GM18511 (cell line): ENCODE results near the gene FOXP1.

Experiments used
- ATAC-seq: cut with Tn5 transposase; IDR thresholded peaks from one replicate; pipeline ENCODE4 v1.9.1; 2021; ENCODE audit warnings: mild to moderate bottlenecking, moderate library complexity; ENCODE audit not compliant: unreplicated experiment

FOXP1 gene

DNA sequence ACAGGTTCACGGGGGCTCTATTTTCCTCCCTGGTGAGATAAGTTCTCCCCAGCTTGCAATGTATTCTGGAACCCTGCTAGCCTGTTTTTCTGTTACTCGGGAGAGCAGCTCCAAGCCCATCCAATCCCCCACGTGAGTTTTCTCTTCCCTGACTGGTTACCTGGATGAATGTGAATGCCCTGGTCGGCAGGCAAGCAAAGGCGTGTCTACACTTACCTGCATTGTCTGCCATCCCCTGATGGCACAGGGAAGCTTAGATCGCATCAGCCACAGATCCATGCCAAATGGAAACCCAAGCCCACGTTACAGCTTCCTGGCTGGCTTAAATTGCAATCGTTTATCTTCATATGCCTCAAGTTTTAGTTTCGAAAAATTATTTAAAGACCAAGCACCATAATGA is 149.9 kb downstream of the FOXP1 start:
- ATAC-seq, result no peak

DNA sequence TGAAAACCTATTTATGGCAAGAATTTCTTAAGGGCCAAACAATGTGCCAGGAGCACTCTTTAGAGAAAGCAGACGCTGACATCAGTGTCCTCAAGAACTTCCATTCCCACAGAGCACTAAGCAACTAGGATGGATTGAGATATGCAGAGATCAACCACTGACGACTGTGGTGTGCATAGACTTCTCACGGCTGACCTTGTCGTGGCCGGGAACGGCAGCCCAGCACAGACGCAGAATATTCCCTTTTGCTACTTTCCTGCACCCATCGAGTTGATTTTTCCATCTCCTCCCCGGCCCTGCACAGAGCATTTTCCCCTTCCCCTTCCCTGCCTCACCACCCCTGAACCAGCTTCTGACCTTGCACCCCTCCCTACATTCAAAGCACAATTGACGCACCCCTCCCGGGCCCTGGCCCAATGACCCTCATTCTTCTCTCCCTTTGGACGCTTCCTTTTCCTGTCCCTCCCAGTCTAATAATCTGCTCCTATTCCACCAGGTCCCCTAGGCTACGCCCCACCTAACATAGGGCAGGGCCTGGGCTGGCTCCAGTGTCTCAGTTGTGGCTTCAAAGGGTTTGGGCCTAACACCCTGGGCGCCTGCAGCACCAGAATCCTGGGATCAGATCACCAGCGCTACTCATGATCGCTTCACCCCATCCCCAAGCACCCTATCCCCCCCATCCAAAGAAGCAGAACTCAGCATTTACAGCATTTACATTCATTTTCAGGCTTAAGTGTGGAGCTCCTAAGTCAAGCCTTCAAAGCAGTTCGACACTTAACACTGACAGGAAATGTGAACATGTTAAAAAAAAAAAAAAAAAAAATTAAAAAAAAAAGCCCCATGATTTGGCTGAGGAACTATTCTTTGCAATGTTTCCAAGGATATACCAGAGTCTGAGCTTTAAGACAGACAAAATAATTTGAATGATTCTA is 151.2 kb downstream of the FOXP1 start:
- ATAC-seq, result no peak

DNA sequence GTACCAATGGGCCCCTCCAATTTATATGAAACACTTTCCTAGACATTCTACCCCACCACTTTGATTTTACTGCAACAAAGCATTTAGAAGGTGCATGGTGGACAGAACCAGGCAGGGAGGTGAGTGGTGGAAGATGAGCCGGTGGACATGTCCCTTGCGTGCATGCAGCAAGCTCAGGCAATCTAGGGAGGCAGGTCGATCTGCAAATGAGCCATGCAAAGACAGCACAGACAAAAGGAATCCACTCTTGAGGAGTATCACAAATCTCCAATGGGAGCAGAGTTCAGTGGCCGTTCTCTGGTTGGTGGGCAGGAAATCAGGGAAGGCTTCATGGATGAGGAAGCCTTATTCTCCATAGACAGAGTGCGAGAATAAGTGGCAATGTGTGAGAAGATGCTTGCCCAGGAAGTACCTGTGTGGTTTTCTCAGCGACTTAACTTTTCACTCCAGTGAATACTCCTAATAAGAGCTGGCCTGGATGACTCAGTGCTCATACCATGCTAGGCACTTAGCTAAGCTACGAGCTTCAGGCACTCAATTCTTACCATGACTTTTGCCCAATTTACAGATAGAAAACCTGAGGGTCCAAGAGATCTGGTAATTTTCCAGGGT is 152.5 kb downstream of the FOXP1 start:
- no peak for ATAC-seq

DNA sequence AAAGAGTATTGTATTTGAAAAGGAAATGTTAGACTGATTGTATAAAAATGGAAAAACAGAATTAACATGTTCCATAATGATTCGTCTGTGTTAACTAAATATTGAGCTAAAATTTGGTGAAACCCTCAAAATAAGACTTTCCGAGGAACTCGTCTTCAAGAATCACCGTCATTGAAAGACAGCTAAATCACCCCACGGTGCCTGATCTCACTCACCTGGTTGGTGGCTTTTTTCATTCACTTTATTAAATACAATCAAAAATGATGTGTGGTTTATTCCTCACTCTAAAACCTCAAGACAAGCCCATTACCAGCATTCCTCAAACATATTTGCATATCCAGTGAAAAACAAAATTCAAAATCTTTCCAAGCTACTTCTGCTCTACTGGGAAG is 153.9 kb downstream of the FOXP1 start:
- no peak for ATAC-seq

DNA sequence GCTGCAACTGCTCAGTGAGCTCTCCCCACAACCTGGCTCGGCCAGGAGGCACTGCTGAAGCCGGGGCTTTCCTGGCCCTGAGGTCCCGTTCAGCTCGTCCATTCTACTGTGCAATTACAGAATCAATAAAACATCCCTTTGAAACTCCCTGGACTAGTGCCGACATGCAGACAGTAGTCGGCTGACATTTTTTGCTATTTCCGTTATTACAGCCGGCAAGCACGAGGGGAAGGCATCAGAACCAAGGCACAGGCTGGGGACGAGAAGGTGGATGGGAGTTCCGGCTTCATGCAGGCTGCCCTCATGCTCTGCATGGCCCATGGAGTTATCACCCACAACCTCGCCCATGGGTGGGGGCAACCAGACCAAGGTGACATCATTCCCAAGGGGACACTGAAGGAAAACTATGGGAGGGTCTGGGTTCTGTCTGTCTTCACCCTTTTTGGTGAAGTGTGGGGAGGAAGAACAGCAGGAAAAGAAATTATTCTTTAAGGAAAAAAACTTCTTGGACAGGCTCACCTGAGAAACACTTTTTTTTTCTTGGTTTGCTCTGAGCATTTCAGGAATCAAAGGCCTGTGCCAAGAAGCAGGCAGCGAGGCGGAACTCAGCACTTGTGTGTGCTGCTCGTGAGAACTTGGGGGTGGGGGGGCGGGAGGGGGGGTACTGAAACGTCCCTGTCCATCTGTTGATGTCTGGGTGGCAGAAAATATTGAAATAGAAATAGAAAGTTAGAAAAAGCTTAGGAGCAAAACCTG is 154.5 kb downstream of the FOXP1 start:
- no peak for ATAC-seq

DNA sequence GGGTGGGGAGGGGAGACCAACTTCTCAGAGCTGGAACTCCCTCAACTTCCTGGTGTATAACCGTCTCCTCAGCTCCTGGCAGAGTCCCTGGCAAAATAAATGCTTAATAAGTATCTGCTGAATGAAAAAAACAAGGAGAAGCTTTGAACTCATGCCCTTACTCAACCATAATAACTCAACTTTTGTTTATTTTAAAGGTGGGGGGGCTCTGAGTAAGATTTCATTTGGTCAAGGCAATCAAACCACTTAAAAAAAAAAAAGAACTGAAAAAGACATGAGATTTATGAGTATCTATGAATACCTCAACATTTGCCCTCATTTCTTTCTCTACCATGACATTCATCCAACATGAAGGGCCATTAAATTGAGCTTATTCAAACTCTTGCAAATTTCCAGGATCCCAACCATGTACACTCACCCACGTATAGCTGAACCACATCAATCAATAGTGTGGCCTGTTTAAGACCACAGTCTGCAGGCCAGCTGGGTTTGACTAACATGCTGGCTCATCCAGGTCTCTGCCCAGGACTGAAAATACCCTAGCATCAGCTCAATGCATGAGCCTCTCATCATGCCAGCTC is 157.9 kb downstream of the FOXP1 start:
- no peak for ATAC-seq

DNA sequence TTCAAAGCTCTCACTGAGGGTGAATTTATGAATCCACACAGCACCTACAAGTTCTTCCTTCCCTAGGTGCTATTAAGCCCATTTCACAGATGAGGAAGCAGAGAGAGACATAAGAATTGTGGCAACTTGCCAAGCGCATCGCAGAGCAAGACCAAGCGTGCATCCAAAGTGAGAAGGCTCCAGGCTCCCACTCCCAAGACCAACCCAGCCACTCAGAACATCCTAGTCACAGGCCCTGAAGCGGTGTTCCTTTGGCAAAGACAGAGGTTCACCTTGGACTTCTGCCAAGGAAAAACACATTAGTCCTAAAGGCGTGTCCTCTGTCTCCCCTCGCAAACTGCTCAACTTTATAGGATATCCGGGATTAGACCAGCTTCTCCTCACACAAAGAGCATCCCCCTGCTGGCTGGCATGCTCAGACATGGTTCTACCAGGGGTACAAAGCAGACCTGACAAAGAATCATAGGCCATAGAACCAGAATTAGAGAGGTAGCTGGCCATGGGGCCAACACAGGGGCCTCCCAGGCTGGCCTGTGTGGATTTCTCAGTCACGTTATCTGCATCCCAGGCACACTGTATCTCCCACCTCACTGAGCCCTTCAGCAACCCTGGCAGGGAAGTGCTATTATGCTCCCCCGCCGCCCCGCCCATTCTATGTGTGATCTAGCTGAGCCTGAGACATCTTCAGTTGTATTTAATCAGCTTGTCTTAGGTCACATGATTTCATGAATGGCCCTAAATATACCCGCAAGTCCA is 160.2 kb downstream of the FOXP1 start:
- no peak for ATAC-seq

DNA sequence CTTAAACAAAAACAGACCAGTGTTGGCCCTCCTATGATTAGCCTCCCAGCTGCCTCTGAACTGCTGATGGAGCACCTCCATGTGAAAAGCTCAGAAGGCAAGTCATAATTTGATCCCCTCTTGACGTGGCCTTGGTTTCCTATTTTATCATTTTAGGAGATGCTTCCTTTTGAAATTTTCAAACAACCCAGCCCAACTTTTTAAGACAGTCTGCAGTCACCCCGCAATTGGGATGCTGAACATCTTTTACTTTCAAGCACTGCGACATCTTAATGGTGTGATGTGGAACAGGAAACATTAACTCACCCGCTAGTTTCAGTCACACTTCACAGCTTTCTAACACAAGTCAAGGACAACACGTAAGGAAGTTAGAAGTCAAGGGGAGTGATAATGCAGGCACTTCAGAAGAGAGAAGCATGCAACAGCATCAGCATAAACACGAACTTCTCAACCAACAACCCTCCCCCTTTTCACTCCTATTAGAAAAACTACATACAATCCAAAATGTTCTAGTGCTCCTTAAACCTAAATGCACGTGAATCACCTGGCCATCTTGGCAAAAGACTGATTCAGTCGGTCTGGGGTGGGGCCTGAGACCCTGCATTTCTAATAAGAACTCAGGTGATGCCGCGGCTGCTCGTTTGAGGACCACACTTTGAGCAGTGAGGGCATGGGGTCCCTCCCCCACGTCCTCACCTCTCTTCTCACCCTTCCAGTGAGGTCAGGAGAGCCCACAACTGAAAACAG is 161.5 kb downstream of the FOXP1 start:
- peak; percentile 93 for ATAC-seq

DNA sequence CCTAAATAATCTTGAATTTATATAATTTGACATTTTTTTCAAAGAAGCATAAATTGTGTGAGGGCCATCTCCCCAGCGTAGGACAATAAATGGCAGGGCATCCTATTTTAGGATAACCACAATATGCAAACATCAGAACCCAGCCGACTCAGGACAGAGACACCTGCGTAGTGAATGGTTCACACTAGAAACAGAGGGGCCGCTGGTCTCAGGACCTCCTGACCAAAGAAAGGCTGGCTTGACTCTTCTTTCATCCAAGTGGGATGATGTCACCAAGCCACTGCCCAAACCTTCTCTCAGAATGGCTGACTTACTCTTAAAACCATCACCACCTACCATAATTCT is 162.1 kb downstream of the FOXP1 start:
- ATAC-seq, result peak; percentile 63

DNA sequence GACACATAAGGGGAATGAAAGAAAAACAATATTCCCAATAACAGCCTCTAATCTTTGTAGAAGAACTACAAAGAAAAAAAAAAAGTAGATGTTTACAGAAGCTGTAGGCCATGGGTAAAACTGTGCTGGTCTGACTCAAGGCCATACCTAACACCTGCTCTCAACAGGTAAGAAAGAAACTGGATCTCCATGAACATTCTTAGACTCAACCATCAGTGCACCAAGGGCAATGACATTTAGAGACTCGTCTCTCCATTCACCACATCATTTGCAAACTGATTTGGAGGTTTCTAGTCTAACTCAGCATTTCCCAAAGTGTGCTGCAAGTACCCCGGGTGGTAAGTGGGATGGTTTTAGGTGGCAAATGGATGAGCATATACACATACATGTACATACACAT is 164.2 kb downstream of the FOXP1 start:
- ATAC-seq, result no peak

DNA sequence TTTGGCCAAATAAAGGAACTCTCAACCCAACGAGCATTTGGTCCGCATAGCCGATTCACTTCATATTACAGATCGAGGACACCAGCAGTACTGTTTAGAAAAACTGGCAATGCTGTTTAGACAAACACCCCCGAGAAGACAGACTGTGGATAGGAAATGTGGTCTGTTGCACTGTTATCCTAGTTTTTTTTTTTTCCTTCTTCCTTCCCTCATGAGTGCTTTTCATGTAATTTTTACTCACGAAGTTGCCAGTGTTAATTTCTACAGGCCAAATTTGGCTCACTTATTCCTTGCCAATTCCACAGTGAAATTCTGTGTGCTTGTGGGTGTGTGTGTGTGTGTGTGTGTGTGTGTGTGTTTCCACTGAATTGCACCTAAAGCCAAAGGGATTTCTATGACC is 165.7 kb downstream of the FOXP1 start:
- ATAC-seq, result no peak

DNA sequence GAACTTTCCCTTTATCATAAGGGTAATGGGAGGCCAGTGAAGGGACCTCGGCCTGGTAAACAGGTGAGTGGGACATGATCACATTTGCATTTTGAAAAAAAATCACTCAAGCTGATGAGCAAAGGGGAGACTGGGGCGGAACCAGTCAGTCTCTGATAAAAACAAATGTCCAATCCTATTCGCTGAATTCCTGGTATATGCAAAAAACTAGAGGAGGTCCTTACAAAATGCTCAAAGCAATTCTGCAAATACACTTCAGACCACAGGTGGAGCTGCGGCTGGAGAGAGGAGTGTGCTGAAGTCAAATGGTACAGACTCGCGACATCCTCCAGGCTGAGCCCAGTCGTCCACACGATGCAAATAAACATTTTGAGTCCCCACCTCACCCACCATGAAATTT is 166.7 kb downstream of the FOXP1 start:
- ATAC-seq, result no peak

DNA sequence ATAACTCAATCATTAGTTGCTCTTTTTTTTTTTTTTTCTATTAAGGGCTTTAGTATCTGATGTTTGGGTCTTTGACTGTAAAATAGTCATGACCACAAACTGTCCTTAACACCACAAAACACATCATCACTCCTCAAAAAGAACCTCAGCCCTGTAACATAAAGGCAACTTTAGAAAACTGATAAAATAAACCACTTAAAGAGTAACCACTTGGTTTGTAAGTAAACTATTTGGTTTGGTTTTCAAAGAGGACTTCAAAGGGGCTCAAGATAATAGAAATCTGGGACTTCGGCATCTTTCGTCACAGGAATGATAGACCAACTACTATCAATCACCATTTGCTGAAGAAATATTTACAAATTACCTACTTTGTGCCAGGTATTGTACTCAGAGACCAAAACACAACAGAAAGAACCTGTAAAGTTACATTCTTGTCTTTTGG is 167.8 kb downstream of the FOXP1 start:
- no peak for ATAC-seq

DNA sequence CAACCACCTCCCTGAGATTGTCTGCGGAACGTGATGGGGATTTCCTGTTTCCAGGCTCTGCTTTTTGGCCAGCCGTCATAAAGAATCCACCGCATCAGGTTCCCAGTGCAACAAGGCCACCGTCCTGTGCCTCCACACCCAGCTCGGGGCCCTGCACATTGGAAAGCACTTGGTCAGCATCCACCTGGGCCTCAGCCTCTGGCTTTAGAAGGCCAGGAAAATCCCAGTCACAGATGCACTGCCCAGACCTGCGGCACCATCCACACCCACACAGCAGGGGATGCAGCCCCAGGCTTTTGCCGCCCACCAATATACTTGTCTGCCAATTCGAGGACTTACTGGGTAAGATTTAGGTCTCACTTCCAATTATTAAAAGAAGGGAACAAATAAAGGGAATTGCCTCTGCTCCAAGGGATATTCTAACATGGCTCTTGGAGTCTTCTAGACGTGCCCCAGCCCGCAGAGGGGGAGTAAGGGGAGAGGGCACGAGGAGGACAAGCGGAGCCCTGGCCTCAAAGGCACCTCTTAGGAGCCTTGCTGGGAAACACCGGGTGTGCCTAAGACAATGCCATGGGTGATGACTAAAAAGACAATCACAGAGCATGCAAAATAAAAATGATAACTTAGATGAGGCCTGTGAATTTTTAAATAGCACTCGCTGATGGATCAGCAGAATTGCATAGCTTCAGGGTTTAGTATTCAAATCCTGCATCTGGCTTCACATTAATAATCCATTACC is 169.2 kb downstream of the FOXP1 start:
- no peak for ATAC-seq

DNA sequence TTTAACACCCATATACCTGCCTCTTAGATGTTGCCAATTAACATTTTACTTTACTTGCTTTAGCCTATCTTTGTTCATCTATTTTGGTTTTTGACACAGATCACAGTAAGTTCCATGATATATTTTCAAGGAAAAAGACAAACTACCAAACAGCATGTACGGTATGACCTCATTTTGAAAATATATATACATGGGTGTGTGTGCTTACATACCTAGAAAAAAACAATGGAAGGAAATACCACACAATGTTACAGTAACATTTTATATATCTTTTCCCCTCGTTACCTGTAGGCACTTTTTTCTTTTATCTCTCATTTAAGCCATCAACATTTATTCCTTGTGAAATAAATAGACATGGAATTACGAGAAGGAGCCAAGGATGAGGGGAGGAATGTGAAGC is 170.0 kb downstream of the FOXP1 start:
- no peak for ATAC-seq

DNA sequence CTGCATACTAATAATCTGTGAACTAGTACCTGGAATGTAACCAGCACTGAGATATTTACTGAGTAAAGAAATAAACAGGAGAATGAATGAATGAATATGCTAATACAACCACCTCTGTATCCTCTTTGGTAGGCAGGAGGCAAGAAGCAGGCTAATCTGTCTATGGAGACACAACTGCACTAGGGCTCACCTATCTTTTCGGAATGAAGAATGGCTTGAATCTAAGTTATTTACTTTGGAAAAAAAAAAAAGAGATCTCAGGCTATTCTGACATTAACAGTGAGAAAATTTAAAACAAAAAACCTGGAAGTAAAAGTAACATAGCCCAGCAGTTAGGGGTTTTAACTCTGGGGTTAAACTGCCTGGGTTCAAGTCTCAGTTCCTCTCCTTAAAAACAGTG is 174.2 kb downstream of the FOXP1 start:
- no peak for ATAC-seq

DNA sequence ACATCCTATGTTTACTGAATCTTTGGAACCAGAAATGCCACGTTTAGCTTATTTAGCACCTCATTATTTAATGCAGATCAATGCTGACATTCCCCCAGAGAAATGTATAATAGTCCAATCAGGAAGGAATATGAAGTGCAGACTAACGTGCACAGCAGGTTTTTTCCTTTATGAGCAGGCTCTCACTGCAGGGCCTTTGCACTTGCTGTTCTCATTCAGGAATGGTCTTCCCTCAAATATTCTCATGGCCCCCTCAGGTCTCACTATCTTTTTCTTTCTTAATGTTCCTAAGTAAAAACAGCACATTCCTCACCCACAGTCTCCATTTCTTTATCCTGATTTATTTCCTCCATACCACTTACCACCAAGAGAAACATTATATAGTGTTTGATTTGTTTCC is 174.6 kb downstream of the FOXP1 start:
- ATAC-seq, result no peak

DNA sequence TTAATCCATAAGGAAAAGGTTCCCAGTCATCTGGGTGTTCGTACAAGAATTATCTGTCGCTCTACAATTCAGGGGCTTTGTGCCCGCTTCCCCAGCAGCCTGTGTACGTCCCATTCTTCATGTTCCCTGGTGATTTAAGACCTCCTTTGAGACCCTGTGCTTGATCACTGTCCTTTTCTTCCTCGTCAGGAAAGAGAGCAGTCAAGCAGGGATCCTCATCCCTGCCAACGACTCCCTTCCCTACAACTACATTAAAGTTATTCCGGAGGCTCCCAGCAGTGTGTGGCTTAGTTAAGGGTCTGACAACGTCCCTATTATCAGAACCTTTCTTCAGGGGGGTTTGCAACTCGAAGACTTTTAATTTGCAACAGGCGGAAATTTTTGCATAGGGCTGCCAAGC is 175.7 kb downstream of the FOXP1 start:
- no peak for ATAC-seq
